ENCODE measurements around the gene FOXI1.
"Not testable (repeated sequence)": the region's sequence is repeated elsewhere in the genome, so short reads cannot be mapped to it uniquely, and the experiment has no call there.

FOXI1 gene

GRCh38 chr5:170132269-170132975 lies 26.7 kb downstream of the FOXI1 start:
- no peak for DNase-seq

- DNase-seq: no peak
Observed at GRCh38 chr5:170132976-170133448, 27.3 kb downstream of the FOXI1 start.

GRCh38 chr5:170135796-170136490 lies 30.2 kb downstream of the FOXI1 start:
- DNase-seq: no peak

GRCh38 chr5:170136506-170136905 lies 30.8 kb downstream of the FOXI1 start:
- DNase-seq: no peak

GRCh38 chr5:170137694-170138214 lies 32.1 kb downstream of the FOXI1 start:
- DNase-seq: no peak

GRCh38 chr5:170138273-170138672 lies 32.6 kb downstream of the FOXI1 start:
- DNase-seq: no peak

- no peak for DNase-seq
Observed at GRCh38 chr5:170139786-170140335, 34.2 kb downstream of the FOXI1 start.

GRCh38 chr5:170141196-170141595 lies 35.5 kb downstream of the FOXI1 start:
- DNase-seq: not testable (repeated sequence)

GRCh38 chr5:170141636-170142035 lies 35.9 kb downstream of the FOXI1 start:
- no peak for DNase-seq

GRCh38 chr5:170142196-170142595 lies 36.5 kb downstream of the FOXI1 start:
- DNase-seq: no peak

GRCh38 chr5:170143091-170143490 lies 37.4 kb downstream of the FOXI1 start:
- DNase-seq: no peak

GRCh38 chr5:170143710-170144109 lies 38.0 kb downstream of the FOXI1 start:
- no peak for DNase-seq

- DNase-seq: no peak
Observed at GRCh38 chr5:170144286-170145023, 38.8 kb downstream of the FOXI1 start.

- DNase-seq: no peak
Observed at GRCh38 chr5:170145462-170145861, 39.8 kb downstream of the FOXI1 start.

GRCh38 chr5:170147051-170147752 lies 41.5 kb downstream of the FOXI1 start:
- DNase-seq: no peak

GRCh38 chr5:170147753-170148264 lies 42.1 kb downstream of the FOXI1 start:
- DNase-seq: no peak

- DNase-seq: no peak
Observed at GRCh38 chr5:170148430-170149205, 42.9 kb downstream of the FOXI1 start.

GRCh38 chr5:170149206-170149515 lies 43.5 kb downstream of the FOXI1 start:
- no peak for DNase-seq

GRCh38 chr5:170150713-170151096 lies 45.0 kb downstream of the FOXI1 start:
- DNase-seq: no peak

GRCh38 chr5:170151097-170151831 lies 45.6 kb downstream of the FOXI1 start:
- no peak for DNase-seq

GRCh38 chr5:170152767-170153166 lies 47.1 kb downstream of the FOXI1 start:
- no peak for DNase-seq

All from T-helper 2 cell (primary cell).